ENCODE data around the gene ADAM19. TPM values are rescaled to one million over a fixed set of nuclear protein-coding genes. Genes with fewer than 3 reads are reported as not detected.

ADAM19 gene
- total RNA-seq, 2 donors from 2014 or later, result 1.3 to 1.6 TPM

DNA sequence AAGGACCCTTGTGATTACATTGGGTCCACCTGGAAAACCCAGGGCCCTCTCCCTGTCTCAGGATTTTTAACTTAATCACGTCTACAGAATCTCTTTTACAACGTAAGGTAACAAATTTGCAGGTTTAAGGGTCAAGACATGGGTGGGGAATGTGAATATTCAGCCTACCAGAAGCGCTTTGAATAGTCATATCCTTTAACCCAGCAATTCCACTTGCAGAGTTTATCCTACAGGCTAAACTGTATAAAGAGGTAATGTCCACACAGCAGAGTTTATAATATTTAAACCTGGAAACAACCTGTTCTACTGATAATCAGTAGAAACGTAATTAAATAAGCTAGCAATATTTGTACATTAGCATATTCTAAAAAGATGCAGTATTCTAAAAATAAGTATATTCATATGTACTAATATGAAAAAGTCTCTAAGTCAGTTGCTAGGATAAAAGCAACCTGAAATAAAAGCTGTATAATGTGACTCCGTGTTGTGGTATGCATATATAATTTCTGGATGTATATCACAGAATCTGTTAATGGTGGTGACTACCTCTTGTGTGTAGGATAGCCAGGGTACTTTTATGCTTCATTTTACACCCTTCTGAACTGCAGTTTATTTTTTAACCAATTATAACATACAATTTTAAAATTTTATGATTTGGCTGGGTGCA is 129.7 kb downstream of the ADAM19 start:
- no peak for TF ChIP-seq CTCF (IDR thresholded peaks at IDR 0.05)
- no peak for TF ChIP-seq POLR2A (IDR thresholded peaks at IDR 0.05)
- WGBS, 2 donors, result 72 to 76% methylated on average over 5 of the region's 5 CpGs

DNA sequence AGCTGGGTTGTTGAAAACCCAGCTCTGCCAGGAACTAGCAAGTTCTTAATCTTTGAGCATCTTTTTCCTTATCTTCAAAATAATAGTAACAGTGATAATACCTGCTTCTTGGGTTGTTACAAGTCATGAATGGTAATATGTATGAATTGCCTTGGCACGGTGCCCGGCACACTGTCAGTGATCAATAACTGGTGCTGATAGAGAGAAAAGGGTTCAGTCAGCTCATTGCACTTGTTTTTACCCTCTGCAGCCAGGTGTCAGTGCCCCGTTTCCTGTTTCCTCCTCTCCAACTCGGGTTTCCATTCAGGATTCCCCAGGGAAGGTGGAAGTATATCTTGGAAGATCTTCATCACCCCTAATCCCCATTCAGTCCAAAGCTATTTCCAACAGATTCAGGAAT is 131.4 kb downstream of the ADAM19 start:
- ATAC-seq (no peak), DNase-seq (no peak)
- no peaks in the 10 kb centered on the region for H3K9me3 ChIP-seq
- H3K4me1 ChIP-seq, result peaks cover 2% of the 10 kb centered on the region
- H3K36me3 ChIP-seq (replicated peaks in 1 of 2; ENCODE audit: insufficient read depth in 1 of 2, low read depth in 2 of 2), result no peaks in the 10 kb centered on the region
- 24 to 26% methylated on average over 4 of the region's 4 CpGs for WGBS, 2 donors
- no peak overlapping the region for H3K4me3 ChIP-seq
- no peaks in the 10 kb centered on the region for H3K27me3 ChIP-seq
- intact Hi-C loops (cut with DNase I), result no loop called here
- TF ChIP-seq CTCF (IDR thresholded peaks at IDR 0.05), result no peak
- no peak for TF ChIP-seq POLR2A (IDR thresholded peaks at IDR 0.05)
- no peak overlapping the region for H3K27ac ChIP-seq

More for the DNA sequence above, 129.7 kb downstream of the ADAM19 start:
- DNase-seq (no peak), ATAC-seq (no peak)
- Histone ChIP-seq H3K9me3 (no peaks in the 10 kb centered on the region), H3K27me3 (no peaks in the 10 kb centered on the region), H3K36me3 (replicated peaks in 1 of 2; ENCODE audit: insufficient read depth in 1 of 2, low read depth in 2 of 2) (no peaks in the 10 kb centered on the region), H3K4me3 (no peak overlapping the region), H3K4me1 (peaks cover 5% of the 10 kb centered on the region), H3K27ac (no peak overlapping the region)
- intact Hi-C loops (cut with DNase I), result no loop called here

DNA sequence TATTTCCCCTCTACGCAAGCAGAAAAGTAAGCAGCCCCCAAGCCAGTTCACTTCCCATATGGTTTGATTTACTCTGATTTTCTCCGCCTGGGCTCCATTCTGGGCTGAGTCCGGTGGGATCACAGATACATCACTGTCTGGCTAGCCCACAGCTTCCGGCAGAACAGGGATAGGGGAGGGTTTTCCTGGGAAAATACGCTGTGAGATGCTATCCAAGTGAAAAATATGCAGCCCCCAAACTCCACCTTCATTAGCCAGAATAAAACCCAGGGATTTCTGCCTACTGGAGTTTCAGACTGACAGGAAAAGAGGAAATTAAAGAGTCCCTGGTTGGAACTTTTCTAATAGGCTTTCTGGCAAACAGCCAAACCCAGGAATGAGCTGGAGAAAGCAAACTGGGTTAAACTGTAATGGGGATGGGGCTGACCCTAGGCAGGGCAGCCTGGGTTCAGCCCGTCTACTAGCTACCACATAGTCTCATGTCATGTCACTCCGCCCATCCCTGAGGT is 132.5 kb downstream of the ADAM19 start:
- H3K4me1 ChIP-seq, result no peaks in the 10 kb centered on the region
- DNase-seq (no peak), ATAC-seq (no peak)
- H3K27ac ChIP-seq, result no peak overlapping the region
- no peak for TF ChIP-seq POLR2A (IDR thresholded peaks at IDR 0.05)
- TF ChIP-seq CTCF (IDR thresholded peaks at IDR 0.05), result no peak
- H3K9me3 ChIP-seq, result no peaks in the 10 kb centered on the region
- H3K36me3 ChIP-seq (replicated peaks in 1 of 2; ENCODE audit: insufficient read depth in 1 of 2, low read depth in 2 of 2), result no peaks in the 10 kb centered on the region
- WGBS, 2 donors, result 74 to 78% methylated on average over 7 of the region's 7 CpGs
- no peaks in the 10 kb centered on the region for H3K27me3 ChIP-seq
- intact Hi-C loops (cut with DNase I), result no loop called here
- no peak overlapping the region for H3K4me3 ChIP-seq

GRCh38 chr5:157434096-157434495 is 141.5 kb downstream of the ADAM19 start:
- Histone ChIP-seq H3K27ac (no peak overlapping the region), H3K4me3 (no peak overlapping the region), H3K4me1 (no peaks in the 10 kb centered on the region), H3K36me3 (replicated peaks in 1 of 2; ENCODE audit: insufficient read depth in 1 of 2, low read depth in 2 of 2) (no peaks in the 10 kb centered on the region), H3K9me3 (no peaks in the 10 kb centered on the region), H3K27me3 (no peaks in the 10 kb centered on the region)
- WGBS, 2 donors, result 71 to 83% methylated on average over 4 of the region's 4 CpGs
- DNase-seq (no peak), ATAC-seq (no peak)
- TF ChIP-seq POLR2A (IDR thresholded peaks at IDR 0.05) (no peak), CTCF (IDR thresholded peaks at IDR 0.05) (no peak)
- intact Hi-C loops (cut with DNase I), result no loop called here

Measured in body of pancreas (tissue), 4 donors.